HG02798 (cell line): ENCODE results near the gene CD72.
A peak's percentile ranks its signal among the peaks of the same experiment; 100 is the strongest.
"Not testable (repeated sequence)": the region's sequence is repeated elsewhere in the genome, so short reads cannot be mapped to it uniquely, and the experiment has no call there.

Experiments
- ATAC-seq: cut with Tn5 transposase; IDR thresholded peaks from one replicate; pipeline ENCODE4 v1.9.1; 2021; ENCODE audit warnings: mild to moderate bottlenecking; ENCODE audit not compliant: unreplicated experiment, poor library complexity

The CD72 gene

DNA sequence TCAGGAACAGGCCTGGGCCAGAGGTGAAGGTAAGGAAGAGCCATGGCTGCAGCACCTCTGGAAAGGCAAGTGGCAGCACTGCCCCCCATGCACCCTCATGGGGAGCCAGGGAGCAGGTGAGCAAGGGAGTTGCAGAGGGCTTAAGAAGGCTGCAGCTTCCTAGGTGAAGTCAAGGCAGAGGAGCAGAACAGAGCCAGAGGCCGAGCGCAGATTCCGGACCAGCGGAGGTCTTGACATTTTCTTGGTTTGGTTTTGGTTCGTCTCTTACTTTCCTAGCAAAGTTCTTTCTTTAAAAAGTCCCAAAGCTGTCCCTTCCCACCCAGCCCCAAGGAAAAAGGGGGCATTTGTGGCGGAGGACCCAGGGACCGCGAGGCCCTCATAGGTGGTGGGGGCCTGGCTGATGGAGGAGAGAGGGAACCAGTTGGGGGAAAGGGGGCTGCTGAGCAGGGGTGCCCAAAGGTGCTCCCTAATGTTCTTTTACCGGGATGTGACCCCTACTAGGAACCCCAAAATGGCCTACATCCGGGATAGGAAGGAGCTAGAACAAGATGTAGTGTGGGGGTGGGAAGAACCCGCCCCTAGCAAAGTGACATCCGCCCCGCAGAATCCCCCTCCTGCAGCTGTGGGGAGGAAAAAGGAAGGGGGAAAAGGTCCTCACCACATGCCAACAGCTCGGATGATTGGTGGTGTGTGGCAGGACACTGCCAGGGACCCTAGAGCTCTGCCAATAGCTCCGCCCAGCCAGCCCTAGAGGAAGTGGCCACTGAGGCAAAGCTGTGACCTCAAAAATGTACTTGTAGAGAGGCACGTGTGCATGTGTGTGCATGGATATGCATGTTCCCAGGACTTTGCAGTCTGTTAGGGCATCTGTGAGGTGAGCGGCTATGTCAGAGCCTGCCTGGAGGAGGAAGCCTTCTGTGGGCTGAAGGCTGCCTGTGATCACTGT, 914 bp upstream of the CD72 start:
- peak; percentile 44 for ATAC-seq

- no peak for ATAC-seq
These were observed 665 bp downstream of the CD72 start for GRCh38 chr9:35617548-35617947.

DNA sequence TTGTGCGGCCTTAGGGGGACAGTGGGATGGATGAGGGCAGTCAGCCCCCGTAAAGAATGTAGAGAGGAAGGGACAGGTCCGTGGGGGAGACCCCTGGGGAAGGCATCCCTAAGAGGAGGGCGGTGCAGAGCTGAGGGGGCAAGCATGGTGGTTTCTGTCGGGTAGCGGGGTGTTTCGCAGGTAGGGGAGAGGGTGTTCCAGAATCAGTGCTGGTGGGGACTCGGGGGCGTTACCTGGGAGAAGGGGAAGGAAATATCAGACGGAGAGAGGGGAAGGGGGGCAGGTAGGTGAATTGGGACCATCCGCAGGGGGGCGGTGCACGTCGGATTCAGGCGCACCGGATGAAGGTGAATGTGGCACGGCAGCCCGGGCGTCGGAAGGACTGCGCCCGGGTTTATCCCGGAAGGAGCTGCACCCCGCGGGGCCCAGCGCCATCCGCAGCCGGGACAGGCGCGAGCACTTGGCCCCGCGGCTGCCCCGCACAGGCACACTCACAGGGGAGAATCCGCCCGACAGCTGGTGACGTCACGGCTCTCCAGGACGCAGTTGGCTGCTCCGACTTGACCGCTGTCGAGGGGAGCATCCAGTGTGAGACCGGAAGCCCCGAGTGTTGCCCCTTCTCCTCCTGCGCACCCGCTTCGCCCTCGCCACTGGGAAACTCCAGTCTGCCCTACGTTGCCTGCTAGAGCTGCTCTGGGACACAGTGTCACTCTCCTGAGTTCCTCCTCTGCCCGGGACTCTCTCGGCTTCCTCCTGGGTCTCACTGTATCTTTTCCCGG, 1.3 kb downstream of the CD72 start:
- peak; percentile 42 for ATAC-seq

DNA sequence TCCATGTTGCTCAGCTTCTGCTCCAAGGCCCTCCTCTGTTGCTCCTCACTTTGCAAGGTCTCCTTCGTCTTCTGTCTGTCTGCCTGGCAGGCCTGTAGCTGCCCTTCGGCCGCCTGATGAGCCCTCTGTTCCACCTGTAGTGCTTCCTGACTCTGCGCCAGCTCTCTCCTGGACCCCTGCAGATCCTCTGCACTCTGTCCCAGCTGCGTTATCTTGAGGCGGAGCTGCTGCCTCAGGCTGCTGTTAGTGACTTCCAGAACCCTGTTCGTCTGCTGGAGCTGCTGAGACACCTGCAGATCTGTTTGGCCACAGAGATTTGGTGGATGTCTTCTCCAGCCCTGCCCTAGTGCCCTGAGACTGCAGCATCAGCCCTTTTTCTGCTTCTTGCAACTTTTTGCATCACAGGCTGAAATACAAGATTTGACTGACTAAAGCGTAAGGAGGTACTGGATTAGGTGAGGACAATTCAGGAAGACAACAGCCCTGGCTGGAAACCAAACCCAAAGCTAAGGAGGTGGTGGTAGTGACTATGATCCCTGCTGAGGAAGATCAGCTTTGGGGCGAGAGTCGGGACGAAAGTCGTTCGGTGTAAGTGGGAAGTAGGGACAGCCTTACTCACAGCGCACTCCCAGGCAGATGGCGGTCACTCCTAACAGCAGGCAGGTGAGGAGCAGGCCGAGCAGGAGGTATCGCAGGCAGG, 2.1 kb downstream of the CD72 start:
- ATAC-seq: no peak

DNA sequence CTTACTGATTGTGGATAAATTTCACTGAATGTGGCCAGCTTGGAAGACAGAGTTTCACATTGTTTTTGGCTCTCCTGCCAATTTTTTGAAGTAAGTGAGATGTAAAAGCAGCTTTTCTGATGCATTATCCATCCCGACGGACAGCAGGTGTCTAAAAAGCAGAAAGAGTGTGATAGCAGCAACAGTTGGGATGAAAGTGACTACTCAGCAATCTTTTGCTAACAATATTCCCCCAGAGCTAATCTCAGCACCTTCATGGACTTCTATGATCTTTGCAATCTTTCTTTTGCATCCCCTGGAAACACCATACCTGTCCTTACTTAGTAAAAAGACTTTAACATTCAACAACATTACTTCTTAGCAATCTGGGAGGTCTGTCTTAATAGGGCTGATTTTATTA, 5.4 kb downstream of the CD72 start:
- no peak for ATAC-seq

- not testable (repeated sequence) for ATAC-seq
These were observed 6.1 kb downstream of the CD72 start for GRCh38 chr9:35612066-35612465.

DNA sequence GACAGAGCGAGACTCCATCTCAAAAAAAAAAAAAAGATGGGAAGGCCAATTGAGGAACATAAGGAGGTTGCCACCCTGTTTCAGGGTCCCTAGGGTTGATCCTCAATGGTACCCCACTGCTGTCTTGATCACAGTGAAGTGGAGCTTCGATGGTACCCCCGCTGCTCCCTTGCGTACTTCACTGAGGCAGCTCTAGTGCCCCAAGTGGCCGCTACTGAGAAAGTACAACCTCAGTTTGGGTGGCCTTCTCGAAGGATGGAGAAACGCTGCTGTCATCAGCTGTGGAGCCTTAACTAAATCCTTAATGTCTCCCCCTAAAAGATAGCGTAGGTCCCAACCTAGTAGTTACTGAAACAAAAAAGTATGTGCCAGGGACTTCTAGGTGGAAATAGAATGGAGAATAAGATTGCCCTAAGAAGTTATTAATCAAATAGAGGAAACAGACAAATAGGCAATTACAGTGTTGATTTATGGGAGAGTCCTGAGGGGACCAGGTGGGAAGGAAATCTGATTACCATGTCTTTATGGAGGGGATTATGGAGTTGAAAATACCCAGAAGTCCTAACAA, 6.9 kb downstream of the CD72 start:
- peak; percentile 64 for ATAC-seq

GRCh38 chr9:35609820-35610163, 8.4 kb downstream of the CD72 start:
- no peak for ATAC-seq

GRCh38 chr9:35609001-35609819, 9.0 kb downstream of the CD72 start:
- no peak for ATAC-seq

DNA sequence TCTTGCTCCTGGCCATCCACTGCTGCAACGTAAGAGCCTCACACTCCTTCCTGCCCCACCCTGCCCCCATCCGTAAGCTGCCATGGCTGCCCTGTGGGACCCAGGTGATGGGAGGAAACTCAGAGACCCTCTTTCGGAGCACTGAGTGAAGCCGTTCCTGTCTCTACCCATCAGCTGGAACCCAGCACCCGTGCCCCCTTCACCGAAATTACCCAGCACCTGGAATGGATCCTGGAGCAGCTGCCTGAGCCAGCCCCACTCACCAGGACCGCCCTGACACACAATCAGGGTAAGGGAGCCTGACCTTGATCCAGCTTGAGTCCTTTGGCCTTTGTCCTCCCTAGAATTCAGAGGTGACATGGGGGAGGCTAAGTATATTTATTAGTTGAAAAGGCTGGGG, 10.0 kb downstream of the CD72 start:
- ATAC-seq: no peak

DNA sequence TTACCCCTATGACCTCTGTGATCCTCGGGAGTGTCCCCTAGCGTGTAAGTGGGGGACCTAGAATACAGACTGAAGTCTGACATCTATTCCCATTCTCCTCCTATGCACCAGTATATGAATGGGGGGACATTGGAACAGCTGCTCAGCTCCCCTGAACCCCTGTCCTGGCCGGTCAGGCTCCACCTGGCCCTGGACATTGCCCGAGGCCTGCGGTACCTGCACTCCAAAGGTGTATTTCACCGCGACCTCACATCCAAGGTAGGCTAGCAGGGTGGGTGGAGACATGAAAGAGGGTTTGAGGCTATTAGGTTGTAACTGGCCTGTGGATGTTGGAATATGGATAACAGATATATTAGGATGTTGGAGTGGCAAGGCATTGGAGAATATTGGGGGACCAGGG, 11.5 kb downstream of the CD72 start:
- ATAC-seq: no peak

GRCh38 chr9:35606138-35606504, 12.1 kb downstream of the CD72 start:
- no peak for ATAC-seq

DNA sequence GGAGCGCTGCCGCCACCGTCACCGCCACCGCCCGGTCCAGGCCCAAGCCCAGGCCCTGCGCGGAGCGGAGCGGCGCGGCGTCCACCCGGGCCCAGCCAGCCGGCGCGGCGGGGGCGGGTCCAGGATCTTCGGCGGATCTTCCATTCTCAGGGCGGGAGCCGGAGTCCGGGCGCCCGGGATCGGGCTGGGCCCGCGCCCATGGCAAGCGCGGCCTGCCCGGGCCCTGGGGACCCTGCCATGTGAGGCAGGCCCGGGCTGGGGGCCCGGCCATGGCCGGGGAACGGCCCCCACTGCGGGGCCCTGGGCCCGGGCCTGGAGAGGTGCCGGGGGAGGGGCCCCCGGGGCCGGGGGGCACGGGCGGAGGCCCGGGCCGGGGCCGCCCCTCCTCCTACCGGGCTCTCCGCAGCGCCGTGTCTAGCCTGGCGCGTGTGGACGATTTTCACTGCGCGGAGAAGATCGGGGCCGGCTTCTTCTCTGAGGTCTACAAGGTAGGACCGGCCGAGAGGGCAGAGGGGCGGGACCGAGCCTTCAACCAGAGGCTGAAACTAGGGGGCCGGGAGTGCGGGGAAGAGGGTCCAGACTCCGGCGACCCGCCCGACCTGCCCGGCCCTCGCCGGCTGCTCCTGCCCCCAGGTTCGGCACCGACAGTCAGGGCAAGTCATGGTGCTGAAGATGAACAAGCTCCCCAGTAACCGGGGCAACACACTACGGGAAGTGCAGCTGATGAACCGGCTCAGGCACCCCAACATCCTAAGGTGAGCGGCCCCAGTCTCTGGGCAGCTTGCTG, 12.7 kb downstream of the CD72 start:
- peak; percentile 11 for ATAC-seq

DNA sequence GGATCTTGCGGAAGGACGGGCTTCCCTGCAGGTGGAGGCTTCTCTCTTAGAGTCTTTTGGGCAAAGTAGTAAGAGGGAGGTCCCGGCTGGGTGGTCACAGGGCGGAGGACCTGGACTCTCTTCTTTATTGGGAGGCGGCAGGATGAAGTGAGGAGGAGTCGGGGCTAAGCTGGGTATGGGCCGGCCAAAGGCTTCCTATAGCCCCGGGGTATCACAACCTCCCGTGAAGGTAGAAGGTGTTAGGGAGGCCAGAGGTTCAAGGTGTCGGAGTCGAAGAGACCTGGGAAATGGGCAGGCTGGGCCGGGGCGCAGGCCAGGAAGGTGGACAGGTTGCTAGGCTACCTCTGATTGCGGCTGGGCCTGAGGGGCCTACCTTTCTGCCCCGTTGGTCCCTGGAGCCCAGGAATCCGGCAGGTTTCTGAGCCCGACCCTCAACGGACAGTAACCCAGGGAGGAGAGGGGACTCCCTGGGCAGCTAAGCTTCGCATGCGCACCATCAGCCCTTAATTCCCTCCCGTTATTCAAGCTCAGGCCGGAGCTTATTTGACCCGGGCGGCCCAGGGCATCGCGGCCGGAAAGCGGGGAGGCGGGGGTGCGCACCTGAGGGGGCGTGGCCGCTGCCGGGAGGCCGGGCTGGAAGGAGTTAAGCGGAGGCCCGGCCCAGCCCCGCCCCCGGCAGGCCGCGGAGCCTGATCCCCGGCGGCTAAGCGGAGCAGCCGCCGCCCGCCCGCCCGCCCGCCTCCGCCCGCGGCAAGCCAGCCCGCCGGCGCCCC, 13.4 kb downstream of the CD72 start, which contains the start of gene TESK1:
TESK1 (plus strand) TSS at position 685 of the 773 bp plus-strand sequence. CDS start 358 bp downstream, outside the sequence.
- peak; percentile 46 for ATAC-seq

DNA sequence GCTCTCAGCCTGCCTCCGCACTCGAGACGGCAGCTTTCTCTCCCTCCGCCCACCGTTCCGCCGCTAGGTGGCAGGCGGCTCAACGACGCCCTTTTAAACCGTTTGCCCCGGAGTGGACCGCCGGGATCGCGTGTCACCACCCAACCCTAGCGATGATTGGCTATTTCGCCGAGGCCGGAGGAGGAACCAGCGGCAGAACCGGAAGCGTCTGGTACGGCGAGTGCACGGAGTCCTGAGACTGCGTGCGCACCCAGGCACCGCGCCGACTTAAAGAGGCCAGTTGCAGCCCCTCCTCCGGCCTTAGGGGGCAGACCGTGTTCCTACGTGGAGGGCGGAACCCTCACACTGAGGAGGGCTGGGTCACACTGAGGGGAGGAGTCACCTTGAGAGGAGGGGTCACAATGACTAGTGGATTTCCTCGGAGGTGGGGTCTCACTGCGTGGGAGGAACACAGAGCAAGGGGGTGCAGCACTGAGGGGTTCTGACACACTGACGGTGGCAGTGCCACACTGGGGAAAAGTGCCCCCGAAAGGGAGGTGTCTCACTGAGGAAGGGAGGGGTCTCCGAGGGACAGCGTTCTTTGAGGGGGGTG, 14.1 kb downstream of the CD72 start:
- ATAC-seq: peak; percentile 87

DNA sequence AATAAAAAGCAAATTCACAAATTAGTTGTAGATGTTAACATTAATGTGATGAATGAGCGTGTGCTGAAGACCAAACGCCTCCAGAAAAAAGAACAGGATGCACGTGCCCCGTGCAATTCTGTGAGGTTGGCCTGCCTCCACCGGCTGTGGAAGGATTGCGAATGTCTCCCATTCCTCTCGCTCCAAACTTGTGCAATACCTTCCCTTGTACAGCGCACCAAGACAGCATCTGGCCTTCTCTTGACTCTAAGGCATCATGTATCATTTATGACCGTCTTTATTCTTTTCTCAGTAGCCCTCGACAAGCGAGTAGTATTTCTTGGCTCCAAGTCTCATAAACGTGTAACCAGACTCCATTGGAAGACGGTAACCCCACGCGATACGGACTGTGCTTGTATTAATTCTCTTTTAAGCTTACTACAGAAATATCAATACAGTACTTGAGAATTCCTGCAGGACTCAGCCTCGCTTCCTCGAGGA, 14.7 kb downstream of the CD72 start:
- no peak for ATAC-seq

GRCh38 chr9:35599763-35600604, 18.2 kb downstream of the CD72 start:
- no peak for ATAC-seq
